K562 (cell line): ENCODE data around the gene CCDC167. TPM values are rescaled to one million over a fixed set of nuclear protein-coding genes. Genes with fewer than 3 reads are reported as not detected.

Experiments
- BDP1 ChIP-seq: IDR thresholded peaks from 3 replicates; pipeline ENCODE4 v1.6.1; 2011; ENCODE audit not compliant: insufficient read length, insufficient read depth
- LEF1 ChIP-seq: fragments of 450-650 bp; IDR thresholded peaks from 2 replicates; pipeline ENCODE4 v1.6.1; 2016; ENCODE audit warnings: mild to moderate bottlenecking
- MYNN ChIP-seq, 2 experiments: sonication (generic); formaldehyde crosslinking in 1 of 2; IDR thresholded peaks; 2 replicates each; pipeline versions ENCODE4 v1.5.0 to v1.6.1; 2016 to 2020; ENCODE audit warnings: antibody characterized with exemption in 1 of 2, missing genetic modification reagents in 1 of 2
- ZBTB1 ChIP-seq: sonication (generic); formaldehyde crosslinking; IDR thresholded peaks from 2 replicates; pipeline ENCODE4 v1.8.1; 2023; ENCODE audit warnings: missing genetic modification reagents, low read depth, mild to moderate bottlenecking, borderline replicate concordance
- ZBTB11 ChIP-seq, 3 experiments: fragments of 200-800 bp in 1 of 3; fragments of 250-450 bp in 1 of 3; fragments of 450-650 bp in 1 of 3; sonication (Bioruptor Pico) in 1 of 3; sonication (Bioruptor generic) in 1 of 3; formaldehyde crosslinking in 1 of 3; IDR thresholded peaks; 2 replicates each; pipeline versions ENCODE4 v1.6.1 to v1.8.0; 2016 to 2022; ENCODE audit warnings: mild to moderate bottlenecking in 2 of 3, missing genetic modification characterization in 2 of 3, missing compliant biosample characterization in 1 of 3, moderate library complexity in 1 of 3
- ZBTB7A ChIP-seq: IDR thresholded peaks from 2 replicates; pipeline ENCODE4 v1.6.1; 2011; ENCODE audit warnings: low read depth, mild to moderate bottlenecking, low read length, moderate library complexity, borderline replicate concordance; ENCODE audit not compliant: control insufficient read depth
- ZKSCAN8 ChIP-seq: fragments of 200-800 bp; sonication (Bioruptor generic); IDR thresholded peaks from 2 replicates; pipeline ENCODE4 v1.6.1; 2016; ENCODE audit warnings: missing genetic modification characterization, missing compliant biosample characterization
- ZNF134 ChIP-seq: fragments of 250-450 bp; sonication (Bioruptor Pico); conservative IDR thresholded peaks from 2 replicates; pipeline ENCODE4 v1.4.0; 2020
- ZNF197 ChIP-seq: fragments of 200-800 bp; sonication (Bioruptor generic); IDR thresholded peaks from 2 replicates; pipeline ENCODE4 v1.6.1; 2016; ENCODE audit warnings: low read depth, missing genetic modification characterization, missing compliant biosample characterization
- ZNF395 ChIP-seq: fragments of 200-800 bp; sonication (Bioruptor generic); IDR thresholded peaks from 2 replicates; pipeline ENCODE4 v1.6.1; 2017; ENCODE audit warnings: missing genetic modification characterization, missing compliant biosample characterization
- ZNF592 ChIP-seq: fragments of 450-650 bp; IDR thresholded peaks from 2 replicates; pipeline ENCODE4 v1.6.1; 2017; ENCODE audit warnings: antibody characterized with exemption, mild to moderate bottlenecking
- polyA plus RNA-seq, 8 experiments: library from polyadenylated mRNA; depleted of rRNA in 4 of 8; stranded (reverse) in 5 of 8; unstranded in 3 of 8; fragments of >200 nt; fragmentation: Nextera tagmentation in 2 of 8; fragmentation: Illumina TruSeq in 1 of 8; extraction: Ambion mirVana in 2 of 8; extraction: Trizol in 1 of 8; gene quantifications; 2 replicates each; pipeline versions ENCODE4 v1.2.1 to v1.2.3, GENCODE V29; 2011 to 2014; ENCODE audit warnings: inconsistent platforms in 1 of 8, missing spikeins in 1 of 8
- total RNA-seq, 7 experiments: library from RNA; depleted of rRNA in 6 of 7; stranded (reverse); fragments of >200 nt in 6 of 7; fragmentation: Illumina TruSeq in 2 of 7; extraction: Trizol in 2 of 7; gene quantifications; 2 replicates each; pipeline versions ENCODE4 v1.2.1 to v1.2.3, GENCODE V29; 2011 to 2021; ENCODE audit warnings: low replicate concordance in 1 of 7
- TF ChIP-seq, protein P1 (sequence below): fragments of 450-650 bp; IDR thresholded peaks from 2 replicates; pipeline ENCODE4 v1.6.1; 2018; ENCODE audit not compliant: partially characterized antibody

The CCDC167 gene
- total and polyA plus RNA-seq, 9 of the 15 experiments (the other 6 are each of a cell fraction or from before 2014, with no cell fraction given) = 26.0 to 114 (median 45.2) TPM

- peak in 1 of 3 experiments; percentile 80; a peak in 2 of 6 replicates for TF ChIP-seq ZBTB11 (CRISPR knock-in tag; IDR thresholded peaks at IDR 0.05)
- TF ChIP-seq ZNF134 (CRISPR knock-in tag) = peak; percentile 62; the same call in 1 of the 2 replicates
- TF ChIP-seq ZNF197 (CRISPR knock-in tag) = peak; percentile 84; the same call in 1 of the 2 replicates
- TF ChIP-seq ZBTB7A = peak; percentile 84; the same call in 1 of the 2 replicates
- peak; percentile 79 for TF ChIP-seq ZKSCAN8
- no peak for TF ChIP-seq ZBTB1 (CRISPR knock-in tag)
- TF ChIP-seq ZNF395 (CRISPR knock-in tag) = peak; percentile 93
- TF ChIP-seq MYNN (IDR thresholded peaks at IDR 0.05) = peak; percentile 92
- no peak for TF ChIP-seq MYNN (CRISPR knock-in tag; IDR thresholded peaks at IDR 0.05)
- TF ChIP-seq, protein P1, sequence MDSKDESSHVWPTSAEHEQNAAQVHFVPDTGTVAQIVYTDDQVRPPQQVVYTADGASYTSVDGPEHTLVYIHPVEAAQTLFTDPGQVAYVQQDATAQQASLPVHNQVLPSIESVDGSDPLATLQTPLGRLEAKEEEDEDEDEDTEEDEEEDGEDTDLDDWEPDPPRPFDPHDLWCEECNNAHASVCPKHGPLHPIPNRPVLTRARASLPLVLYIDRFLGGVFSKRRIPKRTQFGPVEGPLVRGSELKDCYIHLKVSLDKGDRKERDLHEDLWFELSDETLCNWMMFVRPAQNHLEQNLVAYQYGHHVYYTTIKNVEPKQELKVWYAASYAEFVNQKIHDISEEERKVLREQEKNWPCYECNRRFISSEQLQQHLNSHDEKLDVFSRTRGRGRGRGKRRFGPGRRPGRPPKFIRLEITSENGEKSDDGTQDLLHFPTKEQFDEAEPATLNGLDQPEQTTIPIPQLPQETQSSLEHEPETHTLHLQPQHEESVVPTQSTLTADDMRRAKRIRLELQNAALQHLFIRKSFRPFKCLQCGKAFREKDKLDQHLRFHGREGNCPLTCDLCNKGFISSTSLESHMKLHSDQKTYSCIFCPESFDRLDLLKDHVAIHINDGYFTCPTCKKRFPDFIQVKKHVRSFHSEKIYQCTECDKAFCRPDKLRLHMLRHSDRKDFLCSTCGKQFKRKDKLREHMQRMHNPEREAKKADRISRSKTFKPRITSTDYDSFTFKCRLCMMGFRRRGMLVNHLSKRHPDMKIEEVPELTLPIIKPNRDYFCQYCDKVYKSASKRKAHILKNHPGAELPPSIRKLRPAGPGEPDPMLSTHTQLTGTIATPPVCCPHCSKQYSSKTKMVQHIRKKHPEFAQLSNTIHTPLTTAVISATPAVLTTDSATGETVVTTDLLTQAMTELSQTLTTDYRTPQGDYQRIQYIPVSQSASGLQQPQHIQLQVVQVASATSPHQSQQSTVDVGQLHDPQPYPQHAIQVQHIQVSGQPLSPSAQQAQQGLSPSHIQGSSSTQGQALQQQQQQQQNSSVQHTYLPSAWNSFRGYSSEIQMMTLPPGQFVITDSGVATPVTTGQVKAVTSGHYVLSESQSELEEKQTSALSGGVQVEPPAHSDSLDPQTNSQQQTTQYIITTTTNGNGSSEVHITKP = no peak
- TF ChIP-seq ZNF592 = no peak
- TF ChIP-seq BDP1 = no peak
- peak; percentile 74; the same call in 1 of the 2 replicates for TF ChIP-seq LEF1
Observed at GRCh38 chr6:37459981-37460800, 39.5 kb downstream of the CCDC167 start (continued).
